Putamen (tissue), 1 donor: Measurements from ENCODE around the gene FEN1.
A peak's percentile ranks its signal among the peaks of the same experiment; 100 is the strongest.

Source experiments
- DNase-seq: peaks from one replicate; pipeline ENCODE4 v3.0.0-alpha.2; 2016; ENCODE audit warnings: low spot score

FEN1 gene

GRCh38 chr11:61795459-61795858 lies 2.7 kb downstream of the FEN1 start:
- DNase-seq = no peak

- no peak for DNase-seq
Observed at GRCh38 chr11:61795876-61796526, 3.3 kb downstream of the FEN1 start.

- peak; percentile 89 for DNase-seq
Observed at GRCh38 chr11:61797263-61797944, 4.7 kb downstream of the FEN1 start.

GRCh38 chr11:61799665-61800284 lies 7.1 kb downstream of the FEN1 start:
- DNase-seq = no peak

- no peak for DNase-seq
Observed at GRCh38 chr11:61800331-61801281, 7.9 kb downstream of the FEN1 start.

- DNase-seq = no peak
Observed at GRCh38 chr11:61802605-61803004, 9.9 kb downstream of the FEN1 start.

- no peak for DNase-seq
Observed at GRCh38 chr11:61803889-61804647, 11.4 kb downstream of the FEN1 start.

- DNase-seq = no peak
Observed at GRCh38 chr11:61805146-61805545, 12.4 kb downstream of the FEN1 start.

- no peak for DNase-seq
Observed at GRCh38 chr11:61806785-61807184, 14.1 kb downstream of the FEN1 start.

GRCh38 chr11:61810671-61811175 lies 18.0 kb downstream of the FEN1 start:
- DNase-seq = no peak

- no peak for DNase-seq
Observed at GRCh38 chr11:61811831-61812230, 19.1 kb downstream of the FEN1 start.

GRCh38 chr11:61812736-61813411 lies 20.2 kb downstream of the FEN1 start:
- DNase-seq = no peak

GRCh38 chr11:61814247-61814957 lies 21.7 kb downstream of the FEN1 start:
- peak; percentile 64 for DNase-seq

GRCh38 chr11:61814958-61815789 lies 22.5 kb downstream of the FEN1 start:
- peak; percentile 97 for DNase-seq

- peak; percentile 58 for DNase-seq
Observed at GRCh38 chr11:61815790-61816735, 23.4 kb downstream of the FEN1 start.

GRCh38 chr11:61816736-61817455 lies 24.2 kb downstream of the FEN1 start, which contains the start of gene FADS1:
Gene FADS1 (minus strand): TSS chr11:61817003. CDS start chr11:61816929, 74 bp downstream.
- peak; percentile 93 for DNase-seq
